Stimulated activated naive CD8-positive, alpha-beta T cell treated with anti-CD3 and anti-CD28 coated beads, Interleukin-15, Interleukin-2, amounts not matched to agents 100 ng/mL and 50 ng/mL, for 24 hours (primary cell): ENCODE data around the gene MFAP3L.

ENCODE experiments used
- H3K27ac Mint-ChIP-seq: one replicate; pipeline ENCODE4 v1.8.0; 2021; ENCODE audit warnings: mild to moderate bottlenecking, mixed read lengths
- H3K27me3 Mint-ChIP-seq: one replicate; pipeline ENCODE4 v1.8.0; 2021; ENCODE audit warnings: mixed read lengths
- H3K36me3 Mint-ChIP-seq: one replicate; pipeline ENCODE4 v1.8.0; 2021; ENCODE audit warnings: low read depth, mixed read lengths
- H3K4me1 Mint-ChIP-seq: one replicate; pipeline ENCODE4 v1.8.0; 2021; ENCODE audit warnings: low read depth, mixed read lengths
- H3K4me3 Mint-ChIP-seq: one replicate; pipeline ENCODE4 v1.8.0; 2021; ENCODE audit warnings: mild to moderate bottlenecking, mixed read lengths
- H3K9me3 Mint-ChIP-seq: one replicate; pipeline ENCODE4 v1.8.0; 2021; ENCODE audit warnings: mixed read lengths

The MFAP3L gene

GRCh38 chr4:170035845-170036244 is 9.7 kb upstream of the MFAP3L start:
- no peaks in the 10 kb centered on the region for H3K4me1 Mint-ChIP-seq
- no peaks in the 10 kb centered on the region for H3K36me3 Mint-ChIP-seq
- no peaks in the 10 kb centered on the region for H3K9me3 Mint-ChIP-seq
- no peak overlapping the region for H3K4me3 Mint-ChIP-seq
- H3K27me3 Mint-ChIP-seq: no peaks in the 10 kb centered on the region
- no peak overlapping the region for H3K27ac Mint-ChIP-seq

GRCh38 chr4:170035231-170035630 is 9.0 kb upstream of the MFAP3L start:
- Mint-ChIP-seq H3K9me3 (no peaks in the 10 kb centered on the region), H3K4me1 (no peaks in the 10 kb centered on the region), H3K4me3 (no peak overlapping the region), H3K27ac (no peak overlapping the region), H3K36me3 (no peaks in the 10 kb centered on the region), H3K27me3 (no peaks in the 10 kb centered on the region)

- H3K4me1 Mint-ChIP-seq: no peaks in the 10 kb centered on the region
- H3K4me3 Mint-ChIP-seq: no peak overlapping the region
- H3K36me3 Mint-ChIP-seq: no peaks in the 10 kb centered on the region
- no peaks in the 10 kb centered on the region for H3K9me3 Mint-ChIP-seq
- H3K27ac Mint-ChIP-seq: no peak overlapping the region
- peaks cover 6% of the 10 kb centered on the region for H3K27me3 Mint-ChIP-seq
These were observed 7.8 kb upstream of the MFAP3L start for GRCh38 chr4:170033999-170034398.

GRCh38 chr4:170030121-170030520 is 3.9 kb upstream of the MFAP3L start:
- Mint-ChIP-seq H3K27ac (no peak overlapping the region), H3K27me3 (peaks cover 28% of the 10 kb centered on the region), H3K4me1 (peaks cover 16% of the 10 kb centered on the region), H3K36me3 (no peaks in the 10 kb centered on the region), H3K9me3 (peaks cover 8% of the 10 kb centered on the region), H3K4me3 (no peak overlapping the region)

GRCh38 chr4:170027181-170027829 is 1.1 kb upstream of the MFAP3L start:
- H3K4me3 Mint-ChIP-seq: peak overlapping the region; percentile 85
- H3K9me3 Mint-ChIP-seq: peaks cover 8% of the 10 kb centered on the region
- peak overlapping the region; percentile 81 for H3K27ac Mint-ChIP-seq
- H3K27me3 Mint-ChIP-seq: peaks cover 30% of the 10 kb centered on the region
- H3K36me3 Mint-ChIP-seq: no peaks in the 10 kb centered on the region
- peaks cover 16% of the 10 kb centered on the region for H3K4me1 Mint-ChIP-seq

- H3K27me3 Mint-ChIP-seq: peaks cover 33% of the 10 kb centered on the region
- peak overlapping the region; percentile 74 for H3K4me3 Mint-ChIP-seq
- H3K27ac Mint-ChIP-seq: no peak overlapping the region
- peaks cover 16% of the 10 kb centered on the region for H3K4me1 Mint-ChIP-seq
- peaks cover 8% of the 10 kb centered on the region for H3K9me3 Mint-ChIP-seq
- no peaks in the 10 kb centered on the region for H3K36me3 Mint-ChIP-seq
These were observed 507 bp downstream of the MFAP3L start for GRCh38 chr4:170025523-170026252.

- no peaks in the 10 kb centered on the region for H3K36me3 Mint-ChIP-seq
- H3K27me3 Mint-ChIP-seq: peaks cover 12% of the 10 kb centered on the region
- H3K27ac Mint-ChIP-seq: no peak overlapping the region
- no peaks in the 10 kb centered on the region for H3K9me3 Mint-ChIP-seq
- H3K4me1 Mint-ChIP-seq: peaks cover 7% of the 10 kb centered on the region
- H3K4me3 Mint-ChIP-seq: no peak overlapping the region
These were observed 4.0 kb downstream of the MFAP3L start for GRCh38 chr4:170022211-170022610.

- H3K4me1 Mint-ChIP-seq: no peaks in the 10 kb centered on the region
- H3K4me3 Mint-ChIP-seq: no peak overlapping the region
- H3K9me3 Mint-ChIP-seq: no peaks in the 10 kb centered on the region
- H3K27ac Mint-ChIP-seq: no peak overlapping the region
- peaks cover 3% of the 10 kb centered on the region for H3K27me3 Mint-ChIP-seq
- H3K36me3 Mint-ChIP-seq: no peaks in the 10 kb centered on the region
These were observed 8.9 kb downstream of the MFAP3L start for GRCh38 chr4:170017252-170017651.

GRCh38 chr4:170015285-170015684 is 10.9 kb downstream of the MFAP3L start:
- no peaks in the 10 kb centered on the region for H3K9me3 Mint-ChIP-seq
- no peaks in the 10 kb centered on the region for H3K36me3 Mint-ChIP-seq
- no peaks in the 10 kb centered on the region for H3K4me1 Mint-ChIP-seq
- no peaks in the 10 kb centered on the region for H3K27me3 Mint-ChIP-seq
- no peak overlapping the region for H3K27ac Mint-ChIP-seq
- no peak overlapping the region for H3K4me3 Mint-ChIP-seq

GRCh38 chr4:170014359-170015011 is 11.7 kb downstream of the MFAP3L start:
- Mint-ChIP-seq H3K9me3 (no peaks in the 10 kb centered on the region), H3K36me3 (no peaks in the 10 kb centered on the region), H3K27ac (no peak overlapping the region), H3K4me3 (no peak overlapping the region), H3K27me3 (no peaks in the 10 kb centered on the region), H3K4me1 (no peaks in the 10 kb centered on the region)

GRCh38 chr4:170012629-170012958 is 13.6 kb downstream of the MFAP3L start:
- H3K27me3 Mint-ChIP-seq: no peaks in the 10 kb centered on the region
- no peaks in the 10 kb centered on the region for H3K4me1 Mint-ChIP-seq
- no peaks in the 10 kb centered on the region for H3K9me3 Mint-ChIP-seq
- H3K27ac Mint-ChIP-seq: no peak overlapping the region
- no peaks in the 10 kb centered on the region for H3K36me3 Mint-ChIP-seq
- H3K4me3 Mint-ChIP-seq: no peak overlapping the region

- H3K4me1 Mint-ChIP-seq: no peaks in the 10 kb centered on the region
- no peaks in the 10 kb centered on the region for H3K27me3 Mint-ChIP-seq
- H3K4me3 Mint-ChIP-seq: no peak overlapping the region
- H3K9me3 Mint-ChIP-seq: no peaks in the 10 kb centered on the region
- H3K36me3 Mint-ChIP-seq: no peaks in the 10 kb centered on the region
- H3K27ac Mint-ChIP-seq: no peak overlapping the region
These were observed 14.1 kb downstream of the MFAP3L start for GRCh38 chr4:170011921-170012628.

GRCh38 chr4:170009291-170009690 is 16.9 kb downstream of the MFAP3L start:
- H3K4me3 Mint-ChIP-seq: no peak overlapping the region
- H3K36me3 Mint-ChIP-seq: no peaks in the 10 kb centered on the region
- no peaks in the 10 kb centered on the region for H3K9me3 Mint-ChIP-seq
- no peak overlapping the region for H3K27ac Mint-ChIP-seq
- H3K27me3 Mint-ChIP-seq: no peaks in the 10 kb centered on the region
- no peaks in the 10 kb centered on the region for H3K4me1 Mint-ChIP-seq

GRCh38 chr4:170008801-170009200 is 17.4 kb downstream of the MFAP3L start:
- H3K4me1 Mint-ChIP-seq: no peaks in the 10 kb centered on the region
- H3K27me3 Mint-ChIP-seq: no peaks in the 10 kb centered on the region
- no peaks in the 10 kb centered on the region for H3K9me3 Mint-ChIP-seq
- no peak overlapping the region for H3K27ac Mint-ChIP-seq
- no peak overlapping the region for H3K4me3 Mint-ChIP-seq
- no peaks in the 10 kb centered on the region for H3K36me3 Mint-ChIP-seq

GRCh38 chr4:170008371-170008770 is 17.8 kb downstream of the MFAP3L start:
- H3K9me3 Mint-ChIP-seq: no peaks in the 10 kb centered on the region
- H3K4me1 Mint-ChIP-seq: no peaks in the 10 kb centered on the region
- no peak overlapping the region for H3K27ac Mint-ChIP-seq
- H3K4me3 Mint-ChIP-seq: no peak overlapping the region
- no peaks in the 10 kb centered on the region for H3K36me3 Mint-ChIP-seq
- H3K27me3 Mint-ChIP-seq: no peaks in the 10 kb centered on the region
